Skeletal muscle tissue (tissue), 5 donors: Measurements from ENCODE around the gene RUFY1. TPM values are rescaled to one million over a fixed set of nuclear protein-coding genes. Genes with fewer than 3 reads are reported as not detected.
"Not testable (repeated sequence)": the region's sequence is repeated elsewhere in the genome, so short reads cannot be mapped to it uniquely, and the experiment has no call there.

Experiments
- H3K27ac ChIP-seq: one replicate; pipeline ENCODE4 v1.7.0; 2013; ENCODE audit warnings: mild to moderate bottlenecking, low read depth, low read length, inconsistent platforms
- H3K27me3 ChIP-seq, 3 donors: one replicate each; pipeline ENCODE4 v1.7.0; 2013; ENCODE audit warnings: low read length in 3 of 3; ENCODE audit not compliant: control insufficient read depth in 3 of 3, insufficient read depth in 3 of 3
- H3K36me3 ChIP-seq, 3 donors: one replicate each; pipeline ENCODE4 v1.7.0; 2013; ENCODE audit warnings: low read length in 3 of 3; ENCODE audit not compliant: control insufficient read depth in 3 of 3, insufficient read depth in 3 of 3
- H3K4me1 ChIP-seq, 3 donors: one replicate each; pipeline ENCODE4 v1.7.0; 2013; ENCODE audit warnings: low read length in 3 of 3, mild to moderate bottlenecking in 3 of 3; ENCODE audit not compliant: control insufficient read depth in 3 of 3, insufficient read depth in 3 of 3
- H3K4me3 ChIP-seq, 3 donors: one replicate each; pipeline ENCODE4 v1.7.0; 2013; ENCODE audit warnings: low read length in 3 of 3
- H3K9ac ChIP-seq, 3 donors: one replicate each; pipeline ENCODE4 v1.7.0; 2013; ENCODE audit warnings: low read length in 3 of 3, mild to moderate bottlenecking in 3 of 3, moderate library complexity in 2 of 3, low read depth in 1 of 3
- H3K9me3 ChIP-seq, 3 donors: one replicate each; pipeline ENCODE4 v1.7.0; 2013; ENCODE audit warnings: low read length in 3 of 3; ENCODE audit not compliant: control insufficient read depth in 3 of 3
- small RNA-seq: library from RNA; depleted of rRNA; stranded (forward); fragments of <200 nt; gene quantifications from one replicate; pipeline ENCODE3, GENCODE V24; 2014
- total RNA-seq: library from RNA; depleted of rRNA; stranded (reverse); fragments of >200 nt; gene quantifications from one replicate; pipeline ENCODE4 v1.2.3, GENCODE V29; 2014
- donor health status: Osteomylitis.

Gene RUFY1
- total RNA-seq, 1 donor from 2014 or later = 32.9 TPM

DNA sequence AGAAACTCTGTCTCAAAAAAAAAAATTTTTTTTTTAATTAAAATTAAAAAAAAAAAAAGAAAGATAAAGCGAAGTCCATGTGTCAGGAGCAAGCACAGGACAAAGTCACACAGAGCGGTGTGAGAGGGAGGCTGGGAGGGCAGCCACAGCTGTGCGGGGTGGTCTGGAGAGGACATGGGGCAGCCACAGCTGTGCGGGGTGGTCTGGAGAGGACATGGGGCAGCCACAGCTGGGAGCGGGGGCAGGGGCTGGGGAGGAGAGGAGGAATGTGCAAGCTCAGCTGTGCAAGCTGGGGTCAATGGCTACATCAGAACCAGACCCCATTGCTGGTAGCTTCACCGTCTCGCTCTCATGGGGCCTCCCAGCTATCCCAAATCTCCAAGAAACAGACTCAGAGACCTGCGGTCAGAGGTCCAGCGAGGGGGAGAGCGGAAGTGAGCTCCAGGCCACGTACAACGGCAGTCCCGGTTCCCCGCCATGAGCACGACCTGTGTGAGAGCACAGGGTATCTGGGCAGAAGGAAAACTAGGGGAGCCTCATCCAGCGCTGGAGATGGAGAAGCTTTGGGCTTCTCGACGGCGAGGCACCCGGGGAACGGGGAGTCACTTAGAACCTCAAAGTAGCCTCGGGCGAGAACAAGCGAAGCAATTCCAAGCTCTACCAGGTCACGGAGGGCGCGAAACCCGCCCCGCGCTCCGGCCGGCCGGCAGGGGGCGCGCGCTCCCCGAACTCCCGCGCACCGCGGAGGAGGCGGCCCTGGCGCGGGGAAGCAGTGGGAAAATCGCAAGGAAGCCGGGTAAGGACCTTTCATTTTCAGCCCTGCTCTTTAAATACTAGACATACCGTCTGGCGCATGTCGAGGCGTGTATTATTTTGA lies 107.2 kb downstream of the RUFY1 start:
- not testable (repeated sequence) for H3K9me3 ChIP-seq, H3K27ac ChIP-seq, H3K36me3 ChIP-seq, H3K27me3 ChIP-seq, H3K4me3 ChIP-seq, H3K4me1 ChIP-seq, H3K9ac ChIP-seq

DNA sequence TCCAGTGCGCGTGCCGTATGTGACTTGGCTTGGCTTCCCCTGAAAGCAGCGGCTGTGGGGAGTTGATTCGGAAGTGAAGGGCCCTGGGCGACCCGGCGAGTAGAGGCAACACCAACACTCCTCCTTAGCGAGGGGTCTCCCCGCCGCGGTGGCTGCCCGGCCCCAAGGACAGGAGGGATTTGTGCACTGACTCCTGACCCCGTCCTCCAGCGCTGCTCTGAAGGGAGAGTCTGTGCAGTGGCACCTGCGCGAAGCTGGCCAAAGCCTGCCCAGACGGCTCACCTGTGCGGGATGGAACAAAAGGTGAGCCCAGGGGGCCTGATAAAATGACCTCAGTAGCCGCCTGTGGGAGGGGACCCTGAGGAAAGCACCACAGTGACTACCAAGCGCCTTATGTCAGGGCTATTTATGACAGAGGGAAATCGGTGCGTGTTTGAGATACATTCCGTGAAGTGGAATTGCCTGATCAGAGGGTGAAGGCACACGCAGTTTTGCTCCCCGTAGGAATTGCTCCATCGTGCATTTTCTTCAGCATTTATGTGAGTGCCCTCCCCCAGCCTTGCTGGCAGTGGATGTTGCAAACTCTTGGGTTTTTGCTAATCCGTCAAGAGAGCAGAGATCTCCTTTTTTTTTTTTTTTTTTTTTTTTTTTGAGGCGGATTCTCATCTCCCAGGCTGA lies 108.0 kb downstream of the RUFY1 start:
- not testable (repeated sequence) for H3K27me3 ChIP-seq, H3K9me3 ChIP-seq, H3K27ac ChIP-seq, H3K4me1 ChIP-seq, H3K36me3 ChIP-seq
- Histone ChIP-seq H3K9ac (peak overlapping the region; percentile 71 to 74 (median 71)), H3K4me3 (peak overlapping the region; percentile 58 to 79 (median 76))

Small RNA genes within 50 kb of the gene (small RNA-seq; reads per million reads assigned to genes)
- not detected for gene AC136628.3
- not detected for gene RF00017

Other genes with a start within 250 kb of the RUFY1 start
- 29.7 TPM for gene ADAMTS2, start 205.1 kb upstream of the RUFY1 start, total RNA-seq
- 430 TPM for gene HNRNPH1, start 73.1 kb downstream of the RUFY1 start, total RNA-seq
- gene CBY3, start 130.5 kb downstream of the RUFY1 start, total RNA-seq = not detected
- 259 TPM for gene CANX, start 148.4 kb downstream of the RUFY1 start, total RNA-seq
- gene MAML1, start 182.3 kb downstream of the RUFY1 start, total RNA-seq = 7.8 TPM
- 3.7 TPM for gene LTC4S, start 243.4 kb downstream of the RUFY1 start, total RNA-seq